Omental fat pad (tissue), 4 donors: ENCODE measurements around the gene PACS2. TPM values are rescaled to one million over a fixed set of nuclear protein-coding genes. Genes with fewer than 3 reads are reported as not detected.

Experiments
- ATAC-seq: fragments of 150-250 bp; one replicate; pipeline ENCODE4 v1.9.1; 2016; ENCODE audit warnings: mild to moderate bottlenecking, moderate library complexity; ENCODE audit not compliant: low FRiP score
- DNase-seq: peaks from one replicate; pipeline ENCODE4 v3.0.0-alpha.2; 2019; ENCODE audit warnings: low spot score
- CTCF ChIP-seq, 3 donors: fragments of 450-650 bp; IDR thresholded peaks; one replicate each; pipeline ENCODE4 v1.5.1; 2016 to 2017; ENCODE audit warnings: antibody characterized with exemption in 3 of 3, mild to moderate bottlenecking in 3 of 3, moderate library complexity in 2 of 3
- total RNA-seq, 4 donors: library from RNA; depleted of rRNA; stranded (reverse); fragments of >200 nt; gene quantifications; one replicate each; pipeline ENCODE4 v1.1.0, GENCODE V29; 2016

The PACS2 gene
- total RNA-seq, 4 donors from 2014 or later: 47.5 to 78.5 (median 68.9) TPM

- TF ChIP-seq CTCF (IDR thresholded peaks at IDR 0.05): no peak
- ATAC-seq (no peak), DNase-seq (no peak)
Observed at GRCh38 chr14:105411985-105412770, 97.6 kb downstream of the PACS2 start.

GRCh38 chr14:105412771-105413543 is 98.4 kb downstream of the PACS2 start:
- no peak for ATAC-seq
- DNase-seq: no peak
- no peak for TF ChIP-seq CTCF (IDR thresholded peaks at IDR 0.05)

- TF ChIP-seq CTCF (IDR thresholded peaks at IDR 0.05): no peak
- ATAC-seq (no peak), DNase-seq (no peak)
Observed at GRCh38 chr14:105413544-105413886, 99.0 kb downstream of the PACS2 start.

- no peak for DNase-seq
Observed at GRCh38 chr14:105414456-105415371, 100.2 kb downstream of the PACS2 start.

GRCh38 chr14:105415481-105416428 is 101.2 kb downstream of the PACS2 start:
- DNase-seq (no peak), ATAC-seq (no peak)
- TF ChIP-seq CTCF (IDR thresholded peaks at IDR 0.05): no peak

More at GRCh38 chr14:105414456-105415371, 100.2 kb downstream of the PACS2 start:
- ATAC-seq: peak; percentile 80
- TF ChIP-seq CTCF (IDR thresholded peaks at IDR 0.05): no peak

GRCh38 chr14:105416671-105417070 is 102.1 kb downstream of the PACS2 start:
- DNase-seq (no peak), ATAC-seq (no peak)
- no peak for TF ChIP-seq CTCF (IDR thresholded peaks at IDR 0.05)
